Tibial nerve (tissue), 4 donors: ENCODE data around the gene HOXB4. TPM values are rescaled to one million over a fixed set of nuclear protein-coding genes. Genes with fewer than 3 reads are reported as not detected.

Source experiments
- DNase-seq, 2 donors: peaks; one replicate each; pipeline ENCODE4 v3.0.0-alpha.2; 2019; ENCODE audit warnings: low spot score in 2 of 2
- H3K27ac ChIP-seq, 4 donors: fragments of 200-600 bp; sonication (generic) in 3 of 4; one replicate each; pipeline ENCODE4 v1.5.1; 2017 to 2019; ENCODE audit warnings: mild to moderate bottlenecking in 1 of 4
- H3K27me3 ChIP-seq, 2 donors: fragments of 200-600 bp; sonication (generic) in 1 of 2; one replicate each; pipeline versions ENCODE4 v1.5.1 to v1.6.0; 2017 to 2019
- H3K36me3 ChIP-seq, 3 donors: fragments of 200-600 bp; sonication (generic); one replicate each; pipeline ENCODE4 v1.5.1; 2018 to 2019
- H3K4me1 ChIP-seq, 4 donors: fragments of 200-600 bp; sonication (generic) in 3 of 4; one replicate each; pipeline ENCODE4 v1.5.1; 2017 to 2019
- H3K4me3 ChIP-seq, 4 donors: fragments of 200-600 bp; sonication (generic) in 3 of 4; one replicate each; pipeline ENCODE4 v1.5.1; 2017 to 2019; ENCODE audit warnings: mild to moderate bottlenecking in 1 of 4, moderate library complexity in 1 of 4
- H3K9me3 ChIP-seq, 4 donors: fragments of 200-600 bp; sonication (generic) in 3 of 4; one replicate each; pipeline ENCODE4 v1.5.1; 2017 to 2019
- EP300 ChIP-seq, 2 donors: sonication (generic); formaldehyde crosslinking; IDR thresholded peaks; one replicate each; pipeline ENCODE4 v1.6.1; 2017; ENCODE audit warnings: antibody characterized with exemption in 2 of 2, mild to moderate bottlenecking in 1 of 2
- POLR2A ChIP-seq, 2 donors: fragments of 450-650 bp; IDR thresholded peaks; one replicate each; pipeline ENCODE4 v1.6.1; 2017; ENCODE audit warnings: antibody characterized with exemption in 2 of 2, mild to moderate bottlenecking in 2 of 2, moderate library complexity in 2 of 2
- WGBS, 2 donors: methylation state at CpG; one replicate each; pipeline ENCODE4 v1.1.5; 2018; 5-methylcytosine and 5-hydroxymethylcytosine counted together
- total RNA-seq, 4 donors: library from RNA; depleted of rRNA; stranded (reverse); fragments of >200 nt; gene quantifications; one replicate each; pipeline ENCODE4 v1.1.0, GENCODE V29; 2016
- TF ChIP-seq, protein P1 (sequence below), 5 experiments: fragments of 200-600 bp in 3 of 5; fragments of 450-650 bp in 2 of 5; sonication (generic) in 3 of 5; IDR thresholded peaks; one replicate each; pipeline ENCODE4 v1.5.1; 2016 to 2019; ENCODE audit warnings: antibody characterized with exemption in 5 of 5, mild to moderate bottlenecking in 3 of 5, moderate library complexity in 2 of 5

HOXB4 gene
- total RNA-seq, 4 donors from 2014 or later = 1.2 to 3.5 (median 2.0) TPM

DNA sequence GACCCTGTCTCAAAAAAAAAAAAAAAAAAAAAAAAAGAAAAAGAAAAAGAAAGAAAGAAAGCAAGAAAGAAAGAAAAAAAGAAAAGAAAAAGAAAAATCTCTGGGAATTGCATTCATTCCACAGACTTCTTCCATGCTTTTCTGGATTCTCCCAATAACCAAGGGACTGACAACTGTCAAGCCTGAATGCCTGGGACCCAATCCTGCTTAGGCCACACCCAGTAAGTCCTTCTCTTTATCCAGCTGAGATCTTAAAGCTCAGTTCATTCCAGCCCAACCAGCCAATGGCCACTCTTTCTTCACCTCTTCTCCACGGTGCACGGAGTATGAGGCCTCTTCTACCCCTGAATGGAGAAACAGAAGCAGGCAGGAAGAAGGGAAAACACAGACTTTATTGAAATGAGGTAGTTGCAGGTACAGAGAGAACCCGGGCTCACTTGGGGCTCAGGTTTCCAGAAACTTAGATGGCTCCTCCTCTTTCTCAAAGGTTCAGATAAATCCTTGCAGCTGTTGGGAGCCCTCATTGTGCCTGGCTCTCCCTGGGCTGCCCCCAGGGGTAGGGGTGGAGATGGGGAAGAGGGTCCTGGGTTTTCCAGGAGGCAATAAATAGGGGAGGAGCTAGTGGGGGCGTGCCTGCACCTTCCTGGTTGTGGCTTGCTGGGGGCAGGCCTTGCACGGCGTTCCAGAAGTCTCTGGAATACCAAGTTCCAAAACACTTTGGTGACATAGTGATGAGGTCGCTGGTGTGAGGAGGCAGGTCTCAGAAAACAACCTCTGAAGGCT is 49.8 kb downstream of the HOXB4 start:
- TF ChIP-seq, protein P1, sequence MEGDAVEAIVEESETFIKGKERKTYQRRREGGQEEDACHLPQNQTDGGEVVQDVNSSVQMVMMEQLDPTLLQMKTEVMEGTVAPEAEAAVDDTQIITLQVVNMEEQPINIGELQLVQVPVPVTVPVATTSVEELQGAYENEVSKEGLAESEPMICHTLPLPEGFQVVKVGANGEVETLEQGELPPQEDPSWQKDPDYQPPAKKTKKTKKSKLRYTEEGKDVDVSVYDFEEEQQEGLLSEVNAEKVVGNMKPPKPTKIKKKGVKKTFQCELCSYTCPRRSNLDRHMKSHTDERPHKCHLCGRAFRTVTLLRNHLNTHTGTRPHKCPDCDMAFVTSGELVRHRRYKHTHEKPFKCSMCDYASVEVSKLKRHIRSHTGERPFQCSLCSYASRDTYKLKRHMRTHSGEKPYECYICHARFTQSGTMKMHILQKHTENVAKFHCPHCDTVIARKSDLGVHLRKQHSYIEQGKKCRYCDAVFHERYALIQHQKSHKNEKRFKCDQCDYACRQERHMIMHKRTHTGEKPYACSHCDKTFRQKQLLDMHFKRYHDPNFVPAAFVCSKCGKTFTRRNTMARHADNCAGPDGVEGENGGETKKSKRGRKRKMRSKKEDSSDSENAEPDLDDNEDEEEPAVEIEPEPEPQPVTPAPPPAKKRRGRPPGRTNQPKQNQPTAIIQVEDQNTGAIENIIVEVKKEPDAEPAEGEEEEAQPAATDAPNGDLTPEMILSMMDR (IDR thresholded peaks at IDR 0.05) = no peak
- Histone ChIP-seq H3K27me3 (peaks cover 0 to 81% of the 10 kb centered on the region in 2 donors), H3K27ac (no peak overlapping the region), H3K36me3 (no peaks in the 10 kb centered on the region), H3K9me3 (no peaks in the 10 kb centered on the region), H3K4me1 (peaks cover 0 to 8% (median 0%) of the 10 kb centered on the region in 4 donors), H3K4me3 (no peak overlapping the region)
- 59 to 66% methylated on average over 7 of the region's 7 CpGs for WGBS, 2 donors
- no peak for DNase-seq

DNA sequence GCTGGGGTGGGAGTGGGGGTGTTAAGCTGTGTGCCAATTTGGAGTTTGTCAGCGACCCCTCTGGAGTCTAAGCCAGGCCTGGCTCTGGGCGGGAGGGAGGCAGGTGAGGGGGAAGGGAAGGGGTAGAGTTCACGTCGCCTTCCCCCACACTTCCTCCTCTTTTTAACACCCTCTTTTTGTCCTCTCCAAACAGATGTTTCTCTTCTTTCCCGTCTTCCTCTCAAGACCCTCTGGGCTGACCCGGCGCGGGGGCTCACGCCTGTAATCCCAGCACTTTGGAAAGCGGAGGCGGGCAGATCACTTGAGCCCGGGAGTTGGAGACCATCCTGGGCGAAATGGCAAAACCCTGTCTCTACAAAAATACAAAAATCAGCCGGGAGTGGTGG is 50.6 kb downstream of the HOXB4 start:
- Histone ChIP-seq H3K27me3 (peaks cover 0 to 89% of the 10 kb centered on the region in 2 donors), H3K4me1 (peaks cover 0 to 8% (median 0%) of the 10 kb centered on the region in 4 donors), H3K9me3 (no peaks in the 10 kb centered on the region), H3K4me3 (no peak overlapping the region), H3K36me3 (no peaks in the 10 kb centered on the region), H3K27ac (no peak overlapping the region)
- TF ChIP-seq, protein P1 (IDR thresholded peaks at IDR 0.05) = no peak
- no peak for TF ChIP-seq EP300 (IDR thresholded peaks at IDR 0.05)
- no peak for TF ChIP-seq POLR2A (IDR thresholded peaks at IDR 0.05)
- 62 to 63% methylated on average over 14 of the region's 14 CpGs for WGBS, 2 donors
- DNase-seq = no peak

DNA sequence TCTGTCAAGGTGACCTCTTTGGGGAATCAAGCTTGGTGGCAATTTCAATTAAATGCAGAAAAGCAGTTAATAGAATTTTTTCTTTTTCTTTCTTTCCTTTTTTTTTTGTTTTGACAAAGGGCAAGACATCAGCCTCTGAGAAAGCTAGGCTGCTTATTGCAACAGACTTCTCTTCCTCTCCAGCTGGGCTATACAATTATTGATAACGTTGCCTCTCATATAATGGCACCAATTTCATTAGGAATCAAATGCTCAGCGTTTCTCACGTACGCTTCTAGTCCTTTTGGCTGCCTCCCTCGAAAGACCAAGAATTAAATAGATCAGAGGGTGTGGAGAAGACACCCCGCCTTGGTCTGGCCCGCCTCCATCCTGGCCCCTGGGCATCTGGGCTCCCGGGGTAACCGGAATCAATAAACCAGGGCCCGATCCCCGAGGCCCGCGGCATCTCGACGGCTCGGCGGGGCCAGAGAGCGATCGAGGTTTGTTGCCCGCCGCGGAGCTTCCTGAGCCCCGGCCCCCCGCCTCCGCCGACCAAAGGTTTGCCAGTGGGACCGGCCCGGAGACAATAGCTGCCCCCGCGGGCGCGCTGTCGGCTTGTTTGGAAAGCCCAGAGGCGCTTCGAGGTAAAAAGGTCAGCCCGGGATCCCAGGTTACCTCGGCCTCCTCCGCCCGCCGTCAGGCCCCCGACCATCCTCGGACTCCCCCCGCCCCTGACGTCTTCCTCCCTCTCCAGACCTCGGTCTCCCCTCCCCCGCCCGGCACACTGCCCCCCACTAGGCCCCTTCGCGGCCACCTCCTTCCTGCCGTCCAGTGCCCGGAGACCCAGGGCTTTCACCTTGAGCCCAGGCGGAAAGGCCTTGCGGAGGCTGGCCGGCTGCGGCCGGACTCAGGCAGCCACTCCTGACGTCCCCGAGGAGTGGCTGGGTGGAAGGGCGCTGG is 51.3 kb downstream of the HOXB4 start:
- WGBS, 2 donors = 22 to 28% methylated on average over 23 to 54 of the region's 59 CpGs
- H3K4me3 ChIP-seq = peak overlapping the region in 1 of 4 donors; percentile 15
- peaks cover 0 to 89% of the 10 kb centered on the region in 2 donors for H3K27me3 ChIP-seq
- H3K27ac ChIP-seq = no peak overlapping the region
- no peaks in the 10 kb centered on the region for H3K36me3 ChIP-seq
- no peak for TF ChIP-seq POLR2A (IDR thresholded peaks at IDR 0.05)
- no peak for TF ChIP-seq EP300 (IDR thresholded peaks at IDR 0.05)
- TF ChIP-seq, protein P1 (IDR thresholded peaks at IDR 0.05) = no peak
- no peak for DNase-seq
- peaks cover 0 to 12% (median 0%) of the 10 kb centered on the region in 4 donors for H3K4me1 ChIP-seq
- H3K9me3 ChIP-seq = no peaks in the 10 kb centered on the region

Other genes starting within 250 kb of the HOXB4 start
- gene SKAP1, start 148.1 kb downstream of the HOXB4 start, total RNA-seq = 1 to 10 TPM in 3 of 4 donors, under 1 TPM in 1; 0.59 to 2.0 (median 1.3) TPM
- gene HOXB1, start 47.3 kb downstream of the HOXB4 start, total RNA-seq = not detected
- gene HOXB2, start 33.2 kb downstream of the HOXB4 start, total RNA-seq = 10 to 100 TPM in 3 of 4 donors, 1 to 10 TPM in 1; 6.9 to 29.3 (median 19.2) TPM
- 10 to 100 TPM in 2 of 4 donors, 1 to 10 TPM in 2; 3.7 to 14.1 (median 9.4) TPM for gene HOXB3, start 11.9 kb upstream of the HOXB4 start, total RNA-seq
- gene HOXB5, start 15.4 kb upstream of the HOXB4 start, total RNA-seq = 1 to 10 TPM in 2 of 4 donors, not detected in 2; 1.6 to 1.8 TPM
- gene HOXB6, start 26.6 kb upstream of the HOXB4 start, total RNA-seq = 1 to 10 TPM in 3 of 4 donors, under 1 TPM in 1; 0.66 to 5.1 (median 2.9) TPM
- 1 to 10 TPM; 1.8 to 4.0 (median 2.3) TPM for gene HOXB7, start 32.7 kb upstream of the HOXB4 start, total RNA-seq
- under 1 TPM in 2 of 4 donors, not detected in 2; 0.66 to 0.90 TPM for gene HOXB8, start 36.9 kb upstream of the HOXB4 start, total RNA-seq
- gene HOXB9, start 48.0 kb upstream of the HOXB4 start, total RNA-seq = under 1 TPM in 2 of 4 donors, not detected in 2; 0.21 to 0.30 TPM
- gene PRAC1, start 144.2 kb upstream of the HOXB4 start, total RNA-seq = not detected
- gene PRAC2, start 144.8 kb upstream of the HOXB4 start, total RNA-seq = not detected
- gene HOXB13, start 150.4 kb upstream of the HOXB4 start, total RNA-seq = not detected
- 1 to 10 TPM in 2 of 4 donors, under 1 TPM in 2; 0.21 to 4.8 (median 0.99) TPM for gene TTLL6, start 238.9 kb upstream of the HOXB4 start, total RNA-seq